Measurements from ENCODE around the gene NMRK2.

GRCh38 chr19:3914199-3914598 lies 18.7 kb upstream of the NMRK2 start:
- TF ChIP-seq ONECUT2 (CRISPR knock-in tag; IDR thresholded peaks at IDR 0.05) (no peak), ZSCAN30 (CRISPR knock-in tag; IDR thresholded peaks at IDR 0.05) (no peak)
